ENCODE measurements around the gene ZNF385B.

- no peak for TF ChIP-seq CTCF (optimal IDR thresholded peaks at IDR 0.05 in 1 of 3, IDR thresholded peaks at IDR 0.05 in 1 of 3, conservative IDR thresholded peaks at IDR 0.05 in 1 of 3; ENCODE audit: extremely low read depth in 1 of 3, insufficient read depth in 2 of 3, low read length in 3 of 3)
- no peak for TF ChIP-seq EZH2 (IDR thresholded peaks at IDR 0.05; ENCODE audit: low read length)
Measured at GRCh38 chr2:179694963-179695362, 166.4 kb downstream of the ZNF385B start.
